ENCODE data around the gene LTB4R2.

The LTB4R2 gene

DNA sequence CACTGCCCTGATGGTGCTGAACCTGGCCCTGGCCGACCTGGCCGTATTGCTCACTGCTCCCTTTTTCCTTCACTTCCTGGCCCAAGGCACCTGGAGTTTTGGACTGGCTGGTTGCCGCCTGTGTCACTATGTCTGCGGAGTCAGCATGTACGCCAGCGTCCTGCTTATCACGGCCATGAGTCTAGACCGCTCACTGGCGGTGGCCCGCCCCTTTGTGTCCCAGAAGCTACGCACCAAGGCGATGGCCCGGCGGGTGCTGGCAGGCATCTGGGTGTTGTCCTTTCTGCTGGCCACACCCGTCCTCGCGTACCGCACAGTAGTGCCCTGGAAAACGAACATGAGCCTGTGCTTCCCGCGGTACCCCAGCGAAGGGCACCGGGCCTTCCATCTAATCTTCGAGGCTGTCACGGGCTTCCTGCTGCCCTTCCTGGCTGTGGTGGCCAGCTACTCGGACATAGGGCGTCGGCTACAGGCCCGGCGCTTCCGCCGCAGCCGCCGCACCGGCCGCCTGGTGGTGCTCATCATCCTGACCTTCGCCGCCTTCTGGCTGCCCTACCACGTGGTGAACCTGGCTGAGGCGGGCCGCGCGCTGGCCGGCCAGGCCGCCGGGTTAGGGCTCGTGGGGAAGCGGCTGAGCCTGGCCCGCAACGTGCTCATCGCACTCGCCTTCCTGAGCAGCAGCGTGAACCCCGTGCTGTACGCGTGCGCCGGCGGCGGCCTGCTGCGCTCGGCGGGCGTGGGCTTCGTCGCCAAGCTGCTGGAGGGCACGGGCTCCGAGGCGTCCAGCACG lies 6.1 kb downstream of the LTB4R2 start:
- no peak overlapping the region for H3K4me3 ChIP-seq (ENCODE audit: low read depth, low read length)
- TF ChIP-seq CTCF (IDR thresholded peaks at IDR 0.05; ENCODE audit: low read depth, low read length), result no peak

DNA sequence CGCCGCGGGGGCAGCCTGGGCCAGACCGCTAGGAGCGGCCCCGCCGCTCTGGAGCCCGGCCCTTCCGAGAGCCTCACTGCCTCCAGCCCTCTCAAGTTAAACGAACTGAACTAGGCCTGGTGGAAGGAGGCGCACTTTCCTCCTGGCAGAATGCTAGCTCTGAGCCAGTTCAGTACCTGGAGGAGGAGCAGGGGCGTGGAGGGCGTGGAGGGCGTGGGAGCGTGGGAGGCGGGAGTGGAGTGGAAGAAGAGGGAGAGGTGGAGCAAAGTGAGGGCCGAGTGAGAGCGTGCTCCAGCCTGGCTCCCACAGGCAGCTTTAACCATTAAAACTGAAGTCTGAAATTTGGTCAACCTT lies 6.6 kb downstream of the LTB4R2 start:
- no peak for TF ChIP-seq CTCF (IDR thresholded peaks at IDR 0.05; ENCODE audit: low read depth, low read length)
- no peak overlapping the region for H3K4me3 ChIP-seq (ENCODE audit: low read depth, low read length)

DNA sequence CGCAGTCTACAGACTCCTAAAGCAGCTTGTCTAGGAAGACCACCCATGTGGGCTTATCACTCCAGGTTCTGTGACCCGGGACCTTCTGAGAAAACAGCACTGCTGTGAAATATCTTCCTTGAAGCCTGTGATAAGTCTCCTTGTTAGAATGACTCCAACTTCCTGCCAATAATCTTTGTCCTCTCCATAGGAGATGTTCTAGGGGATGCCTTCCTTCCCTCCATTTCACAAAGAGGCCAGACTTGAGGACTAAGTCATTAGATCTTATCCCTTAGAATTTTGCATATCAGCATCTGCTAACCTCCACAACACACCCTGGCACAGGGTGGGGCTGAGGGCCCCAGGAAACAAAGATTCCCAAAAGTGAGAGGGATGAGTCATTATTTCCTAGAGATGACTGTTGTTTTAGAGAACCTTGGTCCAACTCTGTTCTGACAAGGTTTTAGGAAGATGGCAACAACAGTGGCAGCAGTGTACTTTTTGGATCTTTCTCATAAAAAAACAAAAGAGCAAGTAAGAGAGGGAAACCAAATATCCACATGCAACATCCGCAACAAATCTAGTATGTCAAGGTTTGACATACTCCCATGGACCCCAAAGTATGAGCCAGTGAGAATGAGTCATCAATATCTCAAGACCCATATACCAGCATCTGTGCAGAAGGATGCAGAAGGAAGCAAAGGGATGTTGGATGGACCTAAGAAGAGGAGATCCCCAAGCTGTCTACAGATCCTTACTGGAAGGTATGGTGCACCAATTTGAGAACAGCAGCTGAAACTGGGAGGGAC lies 7.4 kb downstream of the LTB4R2 start:
- no peak for TF ChIP-seq CTCF (IDR thresholded peaks at IDR 0.05; ENCODE audit: low read depth, low read length)
- H3K4me3 ChIP-seq (ENCODE audit: low read depth, low read length), result no peak overlapping the region

DNA sequence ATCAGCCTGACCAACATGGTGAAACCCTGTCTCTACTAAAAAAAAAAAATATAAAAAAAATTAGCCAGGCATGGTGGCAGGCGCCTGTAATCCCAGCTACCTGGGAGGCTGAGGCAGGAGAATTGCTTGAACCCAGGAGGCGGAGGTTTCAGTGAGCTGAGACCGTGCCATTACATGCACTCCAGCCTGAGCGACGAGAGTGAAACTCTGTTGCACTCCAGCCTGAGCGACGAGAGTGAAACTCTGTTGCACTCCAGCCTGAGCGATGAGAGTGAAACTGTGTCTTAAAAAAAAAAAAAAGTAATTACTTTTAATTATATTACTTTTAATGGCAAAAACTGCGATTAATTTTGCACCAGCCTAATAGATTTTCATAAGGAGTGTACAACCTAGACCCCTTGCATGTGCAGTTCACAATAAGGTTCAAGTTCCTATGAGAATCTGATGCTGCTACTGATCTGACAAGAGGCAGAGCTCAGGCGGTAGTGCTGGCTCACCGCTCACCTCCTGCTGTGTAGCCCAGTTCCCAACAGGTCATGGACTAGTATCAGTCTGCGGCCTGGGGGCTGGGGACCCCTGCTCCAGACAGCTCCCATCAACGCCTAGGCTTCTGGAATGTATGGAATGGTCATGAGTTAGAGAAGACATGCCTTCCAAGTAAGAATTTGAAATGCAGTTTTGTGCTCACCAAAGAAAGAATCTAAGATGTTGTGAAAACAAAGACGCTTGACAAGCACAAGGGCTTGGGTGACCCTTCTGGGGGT lies 11.5 kb downstream of the LTB4R2 start:
- TF ChIP-seq CTCF (IDR thresholded peaks at IDR 0.05; ENCODE audit: low read depth, low read length), result no peak
- no peak overlapping the region for H3K4me3 ChIP-seq (ENCODE audit: low read depth, low read length)

DNA sequence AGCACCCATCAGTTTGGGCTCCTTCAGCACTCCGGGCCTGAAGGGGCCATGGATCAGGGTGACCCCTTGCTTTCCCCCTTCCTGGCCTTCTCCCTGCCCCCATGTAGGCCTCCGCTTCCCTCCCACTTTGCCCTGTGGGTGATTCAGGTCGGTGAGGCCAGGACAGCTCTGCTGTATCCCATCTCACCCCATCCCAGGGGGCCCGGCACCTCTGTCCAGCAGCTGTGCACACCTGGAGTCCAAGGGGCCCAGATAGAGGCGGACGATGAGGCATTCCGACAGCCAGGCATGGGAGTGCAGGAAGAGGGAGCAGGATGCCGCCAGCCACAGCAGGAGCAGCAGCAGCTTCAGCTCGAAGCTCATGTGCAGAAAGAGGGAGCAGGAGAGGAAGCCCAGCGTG lies 12.7 kb downstream of the LTB4R2 start:
- TF ChIP-seq CTCF (IDR thresholded peaks at IDR 0.05; ENCODE audit: low read depth, low read length), result no peak
- H3K4me3 ChIP-seq (ENCODE audit: low read depth, low read length), result no peak overlapping the region

DNA sequence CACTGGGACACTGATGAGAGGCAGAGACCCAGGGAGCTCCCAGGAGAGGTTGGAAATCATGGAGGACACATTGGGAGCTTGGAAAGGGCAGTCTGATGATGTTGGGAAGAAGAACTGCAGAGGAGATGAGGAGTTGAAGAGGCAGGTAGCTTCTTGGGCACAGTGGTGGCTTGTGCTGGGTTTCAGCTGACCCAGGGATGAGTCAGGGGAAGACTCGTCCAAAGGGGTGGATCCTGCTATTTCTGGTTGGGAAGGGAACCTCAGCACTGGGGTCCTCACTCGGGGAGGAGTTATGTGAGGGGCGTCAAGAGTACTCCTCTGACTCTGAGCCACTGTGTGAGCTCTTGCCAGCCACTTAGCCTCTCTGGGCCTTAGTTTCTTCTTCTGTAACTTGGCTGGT lies 13.4 kb downstream of the LTB4R2 start:
- TF ChIP-seq CTCF (IDR thresholded peaks at IDR 0.05; ENCODE audit: low read depth, low read length), result no peak
- no peak overlapping the region for H3K4me3 ChIP-seq (ENCODE audit: low read depth, low read length)

All from WI38 (cell line).